NOMO-1 (cell line): Measurements from ENCODE around the gene PPARGC1A.
A peak's percentile ranks its signal among the peaks of the same experiment; 100 is the strongest.

ENCODE experiments used
- DNase-seq, 2 experiments: peaks; one replicate each; lab custom pipeline; 2025; ENCODE audit not compliant: unreplicated experiment in 2 of 2; lab: John Stamatoyannopoulos, UW

Gene PPARGC1A

GRCh38 chr4:23847158-23847557, 42.7 kb downstream of the PPARGC1A start:
- DNase-seq = no peak

DNA sequence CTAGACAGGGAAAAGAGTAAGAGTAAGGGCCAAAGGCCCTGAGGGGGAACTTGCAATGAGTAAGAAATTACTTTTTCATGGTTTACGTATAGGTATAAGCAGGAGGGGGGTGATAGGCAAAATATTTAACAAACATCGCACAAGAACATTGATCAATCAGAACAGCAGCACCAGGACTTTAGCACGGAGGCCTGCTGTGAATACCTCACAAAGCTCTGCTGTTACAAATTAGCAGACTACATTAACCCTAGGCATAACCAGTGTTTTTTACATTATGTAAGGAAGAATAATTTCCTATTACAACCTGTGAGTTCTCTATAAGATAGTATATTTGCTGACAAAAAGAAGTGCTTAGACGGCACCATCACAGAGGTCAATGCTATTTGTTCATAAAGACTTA, 44.9 kb downstream of the PPARGC1A start:
- no peak for DNase-seq

GRCh38 chr4:23839279-23839678, 50.6 kb downstream of the PPARGC1A start:
- DNase-seq = no peak

- DNase-seq = no peak
Observed at GRCh38 chr4:23838607-23839006, 51.2 kb downstream of the PPARGC1A start.

DNA sequence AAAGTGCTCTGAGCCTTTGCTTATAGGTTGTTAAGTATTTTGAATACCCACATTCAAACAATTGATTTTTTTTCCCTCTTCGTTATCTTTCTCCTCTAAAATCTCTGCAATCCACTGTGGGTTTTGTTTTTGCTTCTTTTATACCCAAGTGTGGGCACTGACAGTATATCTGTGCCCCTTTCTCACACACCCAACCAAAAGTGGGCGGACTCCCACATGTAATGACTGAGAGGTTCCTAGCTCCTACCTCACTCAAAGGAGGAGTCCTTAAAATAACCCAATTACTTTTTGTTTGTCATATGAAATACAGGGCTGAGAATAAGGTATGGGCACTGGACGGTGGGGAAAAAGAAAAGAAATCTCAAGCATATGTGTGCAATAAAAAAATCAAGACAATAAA, 51.7 kb downstream of the PPARGC1A start:
- DNase-seq = no peak

DNA sequence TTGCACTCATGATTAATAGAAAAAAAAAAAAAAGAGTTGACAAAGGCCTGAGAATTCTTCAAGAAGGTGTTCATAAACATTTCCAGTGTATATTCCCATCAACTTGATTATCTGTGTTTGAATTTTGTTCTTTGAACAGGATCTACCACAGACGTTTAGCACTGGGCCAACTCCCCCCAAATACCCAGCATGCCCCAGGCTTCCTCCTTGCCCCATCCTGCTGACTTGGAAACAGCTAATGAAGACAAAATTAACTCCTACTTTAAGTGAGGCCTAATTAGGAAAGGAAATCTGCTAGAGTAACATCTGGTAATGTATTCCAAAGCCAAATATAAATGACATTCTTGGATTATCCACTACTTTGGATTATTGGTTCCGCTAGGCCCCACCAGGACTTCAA, 52.5 kb downstream of the PPARGC1A start:
- DNase-seq = no peak

DNA sequence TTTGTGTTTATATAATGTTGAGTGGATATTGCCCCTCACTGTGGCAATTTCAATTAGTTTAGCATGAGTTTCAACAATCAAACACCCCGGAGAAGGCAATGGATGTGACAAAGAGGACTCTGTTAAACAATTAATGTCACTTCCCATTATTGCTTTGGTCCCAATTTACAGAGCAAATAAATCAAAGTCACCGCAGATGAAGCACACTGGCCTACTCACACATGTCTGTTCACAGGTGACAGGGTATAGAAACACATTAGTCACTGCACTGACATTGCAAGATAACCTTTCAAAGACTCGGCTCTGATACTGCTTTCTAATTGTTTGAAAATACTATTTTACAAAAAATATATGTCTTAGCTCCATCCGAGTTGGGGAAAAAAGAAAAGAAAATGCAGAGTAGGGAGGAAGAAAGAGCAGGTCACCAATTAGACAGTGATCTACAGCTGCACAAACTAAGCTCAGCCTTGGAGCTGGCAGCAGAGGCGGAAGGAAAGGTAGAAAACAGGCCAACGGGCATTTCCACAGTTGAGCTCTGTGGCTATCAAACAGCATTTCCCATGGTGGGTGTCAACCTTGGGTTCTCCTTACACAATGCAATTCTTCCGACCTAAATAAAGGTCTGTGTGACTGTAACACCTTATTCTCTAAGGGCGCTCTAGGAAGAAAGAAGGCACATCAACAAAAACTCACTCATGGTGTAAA, 53.9 kb downstream of the PPARGC1A start:
- DNase-seq = no peak

DNA sequence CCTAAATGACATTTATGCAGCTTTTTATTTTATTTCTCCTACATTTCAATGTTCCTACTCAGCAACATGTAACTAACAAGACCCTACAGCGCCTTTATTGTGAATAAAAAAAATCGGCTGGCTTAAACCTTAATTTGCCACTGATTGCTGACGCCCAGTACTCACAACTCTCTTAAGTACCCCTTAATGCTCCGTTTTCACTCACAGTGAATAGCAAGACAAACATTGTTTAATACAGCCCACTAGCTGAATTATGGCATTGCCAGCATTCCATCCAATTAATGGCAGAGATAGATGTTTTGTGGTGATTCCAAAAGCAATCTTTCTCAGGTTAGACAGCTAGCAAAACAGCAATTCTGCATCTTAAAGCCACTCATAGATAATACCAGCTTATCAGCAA, 61.1 kb downstream of the PPARGC1A start:
- no peak for DNase-seq

GRCh38 chr4:23828020-23828715, 61.7 kb downstream of the PPARGC1A start:
- DNase-seq = peak in 1 of 2 experiments; percentile 36

- no peak for DNase-seq
Observed at GRCh38 chr4:23822181-23822580, 67.7 kb downstream of the PPARGC1A start.

DNA sequence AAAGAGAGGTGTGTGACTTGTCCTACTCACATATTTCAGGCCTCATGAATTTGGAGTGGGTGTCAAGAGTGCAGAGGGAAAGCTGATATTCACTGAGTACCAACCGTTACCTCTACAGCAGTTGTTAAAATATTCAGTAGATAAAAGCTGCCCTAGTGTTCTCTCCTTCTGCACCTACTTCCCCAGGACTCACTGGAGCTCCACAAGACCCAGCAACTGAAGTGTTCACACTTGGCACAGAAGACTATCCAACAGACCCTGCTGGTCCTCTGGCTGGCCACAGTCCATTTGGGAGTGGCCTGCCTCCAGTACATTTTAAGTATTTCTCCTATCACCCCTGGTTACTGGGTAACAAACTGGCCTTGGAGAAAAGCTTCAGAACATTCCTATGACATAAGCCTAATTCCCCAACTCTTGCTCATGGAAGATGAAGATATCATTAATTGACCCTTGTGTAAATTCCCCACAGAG, 70.8 kb downstream of the PPARGC1A start:
- DNase-seq = no peak

DNA sequence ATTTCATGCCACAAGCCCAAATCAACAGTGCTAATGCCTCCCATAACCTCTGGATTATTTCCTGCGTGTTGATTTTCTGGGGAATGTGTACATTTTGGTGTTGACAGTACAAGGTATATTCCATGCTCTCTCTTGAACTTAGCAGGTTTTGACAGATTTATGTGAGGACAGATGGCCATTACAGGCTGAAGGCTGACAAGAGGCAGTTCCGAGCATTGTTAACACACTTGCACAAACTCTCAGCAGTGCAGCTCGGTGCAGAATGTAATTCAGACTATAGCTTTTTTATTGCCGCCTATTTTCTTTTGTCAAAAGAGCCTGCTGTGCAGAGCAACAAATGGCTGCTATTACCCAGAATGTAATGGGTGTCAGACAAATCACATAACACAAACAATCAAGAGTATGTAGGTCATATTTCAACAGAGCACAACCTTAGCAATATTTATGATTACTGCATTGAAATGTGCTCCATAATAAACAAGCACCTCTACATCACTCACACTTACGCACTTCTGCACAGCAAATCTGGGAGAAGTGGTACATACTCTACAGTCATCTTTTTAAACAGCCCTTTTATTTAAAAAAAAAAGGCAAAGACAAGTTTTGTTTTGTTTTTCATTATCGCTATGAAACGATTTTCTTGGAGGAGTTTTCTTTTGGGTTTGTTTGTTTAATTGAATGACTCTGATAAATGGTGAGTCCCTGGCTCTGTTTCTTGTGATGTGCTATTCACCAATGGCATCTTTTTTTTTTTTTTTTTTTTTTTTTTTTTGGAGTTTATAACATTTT, 71.6 kb downstream of the PPARGC1A start:
- DNase-seq = no peak

DNA sequence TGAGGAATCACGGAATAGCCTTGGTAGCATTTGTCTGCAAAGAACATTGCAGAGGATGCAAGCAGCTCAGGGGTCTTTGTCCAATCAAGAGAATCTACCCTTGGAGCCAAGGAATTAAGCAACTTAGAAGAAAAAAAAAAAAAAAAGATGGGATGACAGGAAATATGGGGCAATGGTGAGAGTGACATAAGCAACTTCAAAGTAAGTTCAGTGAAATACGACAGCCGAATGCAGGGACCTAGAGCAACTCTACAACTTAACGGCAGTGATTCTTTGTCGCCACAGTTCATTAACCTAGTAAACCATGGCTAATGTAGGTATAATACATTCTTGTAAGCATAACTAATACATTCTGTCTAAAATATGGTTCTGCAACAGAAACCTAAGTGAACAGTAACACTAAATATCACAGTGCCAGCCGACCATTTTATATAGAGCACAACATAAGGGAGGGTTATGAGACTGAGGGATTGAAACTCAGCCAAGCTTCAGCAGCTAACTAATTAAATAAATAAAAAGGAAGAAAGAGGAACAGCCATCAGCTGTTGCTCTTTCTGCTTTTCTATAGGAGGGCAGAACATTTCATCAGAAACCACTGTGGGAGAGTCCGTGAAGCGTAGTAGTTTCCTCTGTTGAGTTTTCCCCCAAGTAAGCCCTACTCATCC, 74.7 kb downstream of the PPARGC1A start:
- DNase-seq = peak; percentile 45 to 77

DNA sequence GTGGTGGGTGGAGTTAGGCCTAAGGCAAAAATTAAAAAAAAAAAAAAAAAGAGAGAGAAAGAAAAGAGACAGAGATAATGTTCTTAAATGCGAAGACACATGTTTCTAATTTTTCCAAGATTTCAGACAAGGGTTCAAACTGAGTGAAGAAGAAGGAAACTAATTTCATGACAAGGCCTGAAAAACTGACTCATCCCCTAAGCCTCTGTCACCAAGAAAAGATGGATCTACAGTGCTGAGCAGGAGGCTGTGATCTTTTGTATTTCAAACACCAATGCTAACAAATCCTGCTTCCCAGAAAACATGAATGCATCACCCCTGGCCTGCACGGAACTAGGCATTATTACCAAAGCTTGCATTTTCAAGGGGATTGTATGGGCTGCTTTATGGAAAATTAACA, 75.3 kb downstream of the PPARGC1A start:
- no peak for DNase-seq

- no peak for DNase-seq
Observed at GRCh38 chr4:23811161-23811560, 78.7 kb downstream of the PPARGC1A start.

DNA sequence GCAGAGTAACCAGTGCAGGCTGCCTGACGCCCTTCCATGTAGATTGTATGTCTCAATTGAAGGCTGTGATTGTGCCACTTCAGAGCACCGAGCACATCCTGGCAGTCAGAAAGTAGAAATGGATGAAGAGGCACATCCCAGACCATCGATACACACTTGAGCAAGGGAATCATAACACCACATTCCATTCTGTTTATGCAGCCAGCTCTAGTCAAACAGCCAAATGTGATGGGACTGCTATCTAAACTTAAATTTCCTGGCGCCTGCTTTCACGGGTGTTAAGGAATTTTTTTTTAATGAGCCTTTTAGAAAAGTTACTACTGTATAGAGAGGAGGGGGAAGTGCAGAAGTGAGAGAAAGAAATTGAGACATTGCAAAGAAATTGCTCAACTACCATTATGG, 84.4 kb downstream of the PPARGC1A start:
- peak in 1 of 2 experiments; percentile 56 for DNase-seq

DNA sequence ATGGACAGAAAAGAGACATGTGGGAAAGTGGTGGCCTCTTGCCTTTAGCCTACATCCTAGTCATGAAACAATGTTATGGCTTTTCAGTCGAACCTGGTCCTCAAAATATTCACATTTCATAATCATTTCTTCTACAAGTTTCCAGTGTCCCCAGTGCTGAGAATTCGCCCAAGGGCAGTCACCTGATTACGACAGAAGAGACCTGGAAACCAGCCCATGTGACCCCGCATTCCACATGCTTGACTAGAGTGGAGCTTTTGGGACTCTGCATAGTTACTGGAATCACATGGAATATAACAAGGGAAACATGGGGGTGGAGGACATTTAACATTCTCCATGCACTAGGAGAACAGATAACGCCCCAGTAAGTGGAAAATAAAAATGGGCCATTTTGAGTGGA, 100.1 kb downstream of the PPARGC1A start:
- no peak for DNase-seq

DNA sequence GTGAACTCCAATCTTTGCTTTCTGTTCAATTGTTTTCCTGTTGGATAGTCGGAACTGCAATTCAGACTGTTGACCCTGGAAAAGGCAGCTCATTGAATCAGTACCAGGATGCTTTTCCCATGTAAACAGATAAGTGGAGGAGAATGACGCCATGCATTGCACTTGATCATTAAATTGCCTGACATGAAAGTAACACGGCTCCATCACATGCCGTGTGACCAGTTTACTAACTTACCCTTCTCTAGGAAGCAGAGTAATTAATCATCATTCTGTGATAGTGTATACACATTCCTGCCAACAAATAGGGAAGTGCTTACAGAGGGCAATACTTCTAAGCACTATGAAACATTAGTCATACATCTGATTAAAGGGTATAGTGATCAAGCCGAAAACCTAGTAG, 101.4 kb downstream of the PPARGC1A start:
- peak; percentile 47 to 84 for DNase-seq

DNA sequence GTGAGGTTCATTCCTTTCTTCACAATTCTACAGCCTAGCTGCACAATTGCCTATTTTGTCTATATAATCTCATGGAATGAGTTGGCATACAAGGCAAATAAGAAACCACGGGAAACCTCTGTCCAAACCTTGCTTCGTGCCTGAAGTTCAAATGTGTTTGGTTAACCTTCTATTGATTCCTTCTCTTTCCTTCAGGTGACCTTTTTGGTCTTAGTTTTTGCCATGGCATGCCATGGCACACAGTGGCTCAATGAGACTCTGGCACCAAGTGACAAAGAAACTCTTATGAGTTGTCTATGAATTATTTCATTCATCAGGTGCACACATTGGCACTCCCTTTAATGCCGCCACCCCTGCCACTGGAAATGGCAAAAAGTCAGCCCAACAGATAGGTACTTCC, 101.8 kb downstream of the PPARGC1A start:
- no peak for DNase-seq

- no peak for DNase-seq
Observed at GRCh38 chr4:23782778-23783437, 106.9 kb downstream of the PPARGC1A start.
